ENCODE results near the gene AMMECR1. TPM values are rescaled to one million over a fixed set of nuclear protein-coding genes. Genes with fewer than 3 reads are reported as not detected.
A peak's percentile ranks its signal among the peaks of the same experiment; 100 is the strongest.

AMMECR1 gene
- polyA plus RNA-seq, 3 donors, result 2.1 to 3.3 (median 2.9) TPM

DNA sequence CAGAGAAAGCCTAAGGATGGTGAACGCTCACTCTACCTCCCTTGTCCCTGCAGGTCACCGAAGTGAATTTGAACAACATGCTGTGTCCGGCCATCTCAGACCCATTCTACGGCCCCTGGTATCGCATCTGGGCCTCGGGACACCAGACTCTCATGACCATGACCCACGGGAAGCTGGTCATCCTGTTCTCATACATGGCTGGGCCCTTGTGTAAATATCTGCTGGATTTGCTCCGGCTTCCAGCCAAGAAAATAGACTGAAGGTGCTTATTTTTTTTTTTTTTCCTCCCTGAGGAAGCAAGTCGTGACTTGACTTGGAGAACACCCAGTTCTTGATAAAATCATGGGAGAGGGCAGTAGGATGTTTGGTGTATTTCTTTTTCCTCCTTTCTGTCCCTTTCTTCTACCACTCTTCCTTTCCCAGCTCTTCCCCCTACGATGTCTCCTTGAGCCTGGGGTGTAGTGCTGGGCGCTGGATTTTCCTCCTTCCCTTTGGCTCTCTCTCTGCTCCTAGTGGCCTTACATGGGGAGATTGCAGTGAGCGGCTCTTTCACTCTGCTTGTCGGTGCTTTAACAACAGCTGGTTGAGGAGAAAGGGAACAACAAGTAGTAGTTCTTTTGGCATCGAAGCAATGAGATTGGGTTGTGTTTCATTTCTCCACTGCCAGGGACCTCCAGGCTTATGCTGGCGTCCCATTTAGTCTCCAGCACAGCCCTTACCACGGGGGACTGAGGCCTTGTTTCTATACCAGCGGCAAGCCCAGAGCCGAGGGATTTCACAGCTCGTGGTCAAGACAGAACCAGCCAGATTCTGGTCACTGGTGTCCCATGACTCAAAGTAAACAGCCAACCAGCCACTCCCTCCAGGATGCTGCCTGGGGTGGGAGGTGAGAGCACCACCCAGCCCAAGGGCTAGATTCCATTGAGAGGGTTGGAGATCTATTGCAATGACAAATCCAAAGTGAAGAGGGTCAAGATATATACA, 144.4 kb downstream of the AMMECR1 start:
- H3K9ac ChIP-seq (ENCODE audit: insufficient read depth, low read length, poor library complexity, severe bottlenecking), result no peak overlapping the region
- no peak overlapping the region for H3K4me3 Mint-ChIP-seq
- peak overlapping the region in 6 of 7 donors; percentile 17 to 79 (median 43) for H3K27ac Mint-ChIP-seq
- TF ChIP-seq CTCF (IDR thresholded peaks at IDR 0.05), result no peak
- H3K27me3 Mint-ChIP-seq (ENCODE audit: low read depth in 3 of 3), result peaks cover 0 to 4% (median 2%) of the 10 kb centered on the region in 3 donors
- H3K79me2 ChIP-seq (ENCODE audit: insufficient read depth, low read length), result no peaks in the 10 kb centered on the region
- 100% methylated on average over 1 of the region's 19 CpGs for WGBS (ENCODE audit: insufficient coverage)
- DNase-seq, result no peak
- peaks cover 10 to 12% of the 10 kb centered on the region in 2 donors for H3K4me1 ChIP-seq (ENCODE audit: control insufficient read depth in 1 of 2, insufficient read depth in 2 of 2, low read length in 2 of 2)
- H3K36me3 ChIP-seq (replicated peaks in 1 of 2; ENCODE audit: control insufficient read depth in 1 of 2, insufficient read depth in 2 of 2, low read length in 2 of 2), result peaks cover 10 to 71% of the 10 kb centered on the region in 2 donors
- H3K27me3 ChIP-seq (ENCODE audit: control insufficient read depth in 2 of 2, insufficient read depth in 2 of 2, low read length in 2 of 2), result no peaks in the 10 kb centered on the region
- H3K36me3 Mint-ChIP-seq, result peaks cover 57% of the 10 kb centered on the region in 2 donors
- H2AFZ ChIP-seq (ENCODE audit: insufficient read depth, low read depth, low read length, poor library complexity, severe bottlenecking), result no peak overlapping the region
- no peak overlapping the region for H3K27ac ChIP-seq (ENCODE audit: low read depth in 1 of 2, low read length in 2 of 2)
- peaks cover 59% of the 10 kb centered on the region for H4K20me1 ChIP-seq (ENCODE audit: insufficient read depth, low read length)
- intact Hi-C loops (cut with micrococcal nuclease), result loop anchor here in 1 of 2 donors (10.0 kb wide), 1 partner anchor 101 kb away; no protein-coding TSS in a partner anchor
- H3K9me3 ChIP-seq (replicated peaks in 1 of 2; ENCODE audit: control insufficient read depth in 1 of 2, insufficient read depth in 1 of 2, low read length in 2 of 2), result no peaks in the 10 kb centered on the region
- no peak overlapping the region for H3K4me3 ChIP-seq (replicated peaks in 1 of 3; ENCODE audit: low read depth in 2 of 3, low read length in 3 of 3)
- peaks cover 0 to 3% (median 0%) of the 10 kb centered on the region in 7 donors for H3K9me3 Mint-ChIP-seq
- H3K4me2 ChIP-seq (replicated peaks; ENCODE audit: extremely low read depth, low read length, poor library complexity, severe bottlenecking), result no peak overlapping the region
- H3K4me1 Mint-ChIP-seq, result peaks cover 34% of the 10 kb centered on the region

- intact Hi-C loops (cut with micrococcal nuclease), result loop anchor here in 1 of 2 donors (10.0 kb wide), 1 partner anchor 103 kb away; no protein-coding TSS in a partner anchor
These were observed 145.7 kb downstream of the AMMECR1 start for GRCh38 chrX:110172215-110172614.

More at GRCh38 chrX:110172215-110172614, 145.7 kb downstream of the AMMECR1 start:
- no peak for TF ChIP-seq CTCF (IDR thresholded peaks at IDR 0.05)
- Histone ChIP-seq H3K36me3 (replicated peaks in 1 of 2; ENCODE audit: control insufficient read depth in 1 of 2, insufficient read depth in 2 of 2, low read length in 2 of 2) (peaks cover 8 to 62% of the 10 kb centered on the region in 2 donors), H2AFZ (ENCODE audit: insufficient read depth, low read depth, low read length, poor library complexity, severe bottlenecking) (no peak overlapping the region), H3K4me2 (replicated peaks; ENCODE audit: extremely low read depth, low read length, poor library complexity, severe bottlenecking) (no peak overlapping the region), H3K4me1 (ENCODE audit: control insufficient read depth in 1 of 2, insufficient read depth in 2 of 2, low read length in 2 of 2) (peaks cover 10 to 12% of the 10 kb centered on the region in 2 donors), H3K27me3 (ENCODE audit: control insufficient read depth in 2 of 2, insufficient read depth in 2 of 2, low read length in 2 of 2) (no peaks in the 10 kb centered on the region), H3K9ac (ENCODE audit: insufficient read depth, low read length, poor library complexity, severe bottlenecking) (no peak overlapping the region), H4K20me1 (ENCODE audit: insufficient read depth, low read length) (peaks cover 62% of the 10 kb centered on the region), H3K79me2 (ENCODE audit: insufficient read depth, low read length) (no peaks in the 10 kb centered on the region), H3K9me3 (replicated peaks in 1 of 2; ENCODE audit: control insufficient read depth in 1 of 2, insufficient read depth in 1 of 2, low read length in 2 of 2) (no peaks in the 10 kb centered on the region), H3K27ac (ENCODE audit: low read depth in 1 of 2, low read length in 2 of 2) (peak overlapping the region in 1 of 2 donors; percentile 11), H3K4me3 (replicated peaks in 1 of 3; ENCODE audit: low read depth in 2 of 3, low read length in 3 of 3) (no peak overlapping the region)
- Mint-ChIP-seq H3K4me1 (peaks cover 34% of the 10 kb centered on the region), H3K9me3 (peaks cover 0 to 3% (median 0%) of the 10 kb centered on the region in 7 donors), H3K27ac (peak overlapping the region in 3 of 7 donors; percentile 63 to 79 (median 67)), H3K27me3 (ENCODE audit: low read depth in 3 of 3) (peaks cover 0 to 4% (median 2%) of the 10 kb centered on the region in 3 donors), H3K36me3 (peaks cover 53 to 56% of the 10 kb centered on the region in 2 donors), H3K4me3 (no peak overlapping the region)
- peak in 1 of 3 donors; percentile 7 for DNase-seq
- 0% methylated on average over 2 of the region's 10 CpGs for WGBS (ENCODE audit: insufficient coverage)

All from CD14-positive monocyte (primary cell).